Stimulated activated CD8-positive, alpha-beta memory T cell treated with anti-CD3 and anti-CD28 coated beads, Interleukin-4, amount 100 ng/mL, for 24 hours (primary cell): Measurements from ENCODE around the gene ADGRE3.
A peak's percentile ranks its signal among the peaks of the same experiment; 100 is the strongest.

ENCODE experiments used
- DNase-seq: peaks from one replicate; pipeline ENCODE4 v3.0.0-alpha.2; 2020; ENCODE audit warnings: low read depth

Gene ADGRE3

GRCh38 chr19:14674764-14675163 lies at the start of gene ADGRE3:
TSS of gene ADGRE3 (minus strand) at chr19:14674844. CDS start at chr19:14674770, 74 bp downstream.
- DNase-seq = no peak

- no peak for DNase-seq
Measured at GRCh38 chr19:14722127-14722526, 47.5 kb upstream of the ADGRE3 start.

GRCh38 chr19:14719162-14719561 lies 44.5 kb upstream of the ADGRE3 start:
- no peak for DNase-seq

GRCh38 chr19:14718522-14719116 lies 44.0 kb upstream of the ADGRE3 start:
- no peak for DNase-seq

GRCh38 chr19:14715841-14716240 lies 41.2 kb upstream of the ADGRE3 start:
- DNase-seq = no peak

- no peak for DNase-seq
Measured at GRCh38 chr19:14704450-14704849, 29.8 kb upstream of the ADGRE3 start.

GRCh38 chr19:14703833-14704232 lies 29.2 kb upstream of the ADGRE3 start:
- DNase-seq = no peak

- DNase-seq = no peak
Measured at GRCh38 chr19:14700711-14701375, 26.2 kb upstream of the ADGRE3 start.

GRCh38 chr19:14699641-14700040 lies 25.0 kb upstream of the ADGRE3 start:
- no peak for DNase-seq

- no peak for DNase-seq
Measured at GRCh38 chr19:14695471-14695870, 20.8 kb upstream of the ADGRE3 start.

GRCh38 chr19:14694641-14695266 lies 20.1 kb upstream of the ADGRE3 start:
- DNase-seq = no peak

- peak; percentile 99 for DNase-seq
Measured at GRCh38 chr19:14689598-14690503, 15.2 kb upstream of the ADGRE3 start, which contains the start of gene ZNF333. TSS of gene ZNF333 (plus strand) at chr19:14690048. CDS start at chr19:14693492, 3,444 bp downstream.

GRCh38 chr19:14686411-14686810 lies 11.8 kb upstream of the ADGRE3 start:
- no peak for DNase-seq

GRCh38 chr19:14683439-14683838 lies 8.8 kb upstream of the ADGRE3 start:
- DNase-seq = no peak

GRCh38 chr19:14682084-14682483 lies 7.4 kb upstream of the ADGRE3 start:
- DNase-seq = no peak

- no peak for DNase-seq
Measured at GRCh38 chr19:14678199-14678598, 3.6 kb upstream of the ADGRE3 start.

- no peak for DNase-seq
Measured at GRCh38 chr19:14677464-14677863, 2.8 kb upstream of the ADGRE3 start.

- no peak for DNase-seq
Measured at GRCh38 chr19:14676762-14677161, 2.1 kb upstream of the ADGRE3 start.

GRCh38 chr19:14673088-14673487 lies 1.6 kb downstream of the ADGRE3 start:
- DNase-seq = no peak

- DNase-seq = no peak
Measured at GRCh38 chr19:14672188-14672872, 2.3 kb downstream of the ADGRE3 start.

- no peak for DNase-seq
Measured at GRCh38 chr19:14670408-14670807, 4.2 kb downstream of the ADGRE3 start.

- DNase-seq = no peak
Measured at GRCh38 chr19:14669940-14670339, 4.7 kb downstream of the ADGRE3 start.
